Measurements from ENCODE around the gene CPM.

DNA sequence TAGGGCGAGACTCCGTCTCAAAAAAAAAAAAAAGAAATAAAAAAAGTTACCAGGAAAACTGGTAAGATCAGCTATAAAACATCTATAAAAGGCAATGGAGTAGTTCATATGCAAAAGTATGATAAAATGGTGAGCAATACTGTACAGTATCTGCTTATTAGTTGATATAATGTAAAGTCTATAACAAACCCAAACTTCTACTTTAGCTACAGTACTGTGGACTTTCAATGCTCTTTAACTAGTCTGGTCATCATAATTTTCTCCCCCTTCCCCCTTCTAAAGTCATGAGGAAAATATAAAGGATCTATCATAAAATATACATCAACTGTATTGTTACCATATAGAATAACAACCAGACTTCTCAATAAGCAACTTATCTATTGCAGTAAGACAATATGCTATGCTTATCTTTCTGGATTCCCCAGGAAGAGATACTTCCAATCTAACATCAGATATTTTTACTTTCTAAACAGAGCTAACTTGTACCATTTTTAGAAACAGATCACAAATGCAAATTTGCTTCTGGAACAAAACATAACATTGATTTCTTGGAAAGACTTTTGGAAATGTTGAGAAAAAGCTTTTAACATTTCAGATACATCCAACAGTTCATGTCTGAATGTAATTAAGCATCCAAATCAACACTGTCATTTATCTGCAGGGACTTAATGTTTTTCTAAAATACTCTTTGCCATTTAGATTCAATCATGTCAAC is 81.2 kb downstream of the CPM start:
- TF ChIP-seq FOXK1 (CRISPR knock-in tag; IDR thresholded peaks at IDR 0.05) (no peak), CREB1 (CRISPR knock-in tag; IDR thresholded peaks at IDR 0.05) (no peak), SP1 (CRISPR knock-in tag; conservative IDR thresholded peaks at IDR 0.05) (no peak), TEAD4 (CRISPR knock-in tag; IDR thresholded peaks at IDR 0.05) (no peak), MYBL2 (CRISPR knock-in tag; IDR thresholded peaks at IDR 0.05) (no peak)
- TF ChIP-seq, protein P1, sequence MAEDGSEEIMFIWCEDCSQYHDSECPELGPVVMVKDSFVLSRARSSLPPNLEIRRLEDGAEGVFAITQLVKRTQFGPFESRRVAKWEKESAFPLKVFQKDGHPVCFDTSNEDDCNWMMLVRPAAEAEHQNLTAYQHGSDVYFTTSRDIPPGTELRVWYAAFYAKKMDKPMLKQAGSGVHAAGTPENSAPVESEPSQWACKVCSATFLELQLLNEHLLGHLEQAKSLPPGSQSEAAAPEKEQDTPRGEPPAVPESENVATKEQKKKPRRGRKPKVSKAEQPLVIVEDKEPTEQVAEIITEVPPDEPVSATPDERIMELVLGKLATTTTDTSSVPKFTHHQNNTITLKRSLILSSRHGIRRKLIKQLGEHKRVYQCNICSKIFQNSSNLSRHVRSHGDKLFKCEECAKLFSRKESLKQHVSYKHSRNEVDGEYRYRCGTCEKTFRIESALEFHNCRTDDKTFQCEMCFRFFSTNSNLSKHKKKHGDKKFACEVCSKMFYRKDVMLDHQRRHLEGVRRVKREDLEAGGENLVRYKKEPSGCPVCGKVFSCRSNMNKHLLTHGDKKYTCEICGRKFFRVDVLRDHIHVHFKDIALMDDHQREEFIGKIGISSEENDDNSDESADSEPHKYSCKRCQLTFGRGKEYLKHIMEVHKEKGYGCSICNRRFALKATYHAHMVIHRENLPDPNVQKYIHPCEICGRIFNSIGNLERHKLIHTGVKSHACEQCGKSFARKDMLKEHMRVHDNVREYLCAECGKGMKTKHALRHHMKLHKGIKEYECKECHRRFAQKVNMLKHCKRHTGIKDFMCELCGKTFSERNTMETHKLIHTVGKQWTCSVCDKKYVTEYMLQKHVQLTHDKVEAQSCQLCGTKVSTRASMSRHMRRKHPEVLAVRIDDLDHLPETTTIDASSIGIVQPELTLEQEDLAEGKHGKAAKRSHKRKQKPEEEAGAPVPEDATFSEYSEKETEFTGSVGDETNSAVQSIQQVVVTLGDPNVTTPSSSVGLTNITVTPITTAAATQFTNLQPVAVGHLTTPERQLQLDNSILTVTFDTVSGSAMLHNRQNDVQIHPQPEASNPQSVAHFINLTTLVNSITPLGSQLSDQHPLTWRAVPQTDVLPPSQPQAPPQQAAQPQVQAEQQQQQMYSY (CRISPR knock-in tag; IDR thresholded peaks at IDR 0.05) = no peak
- TF ChIP-seq, protein P2, sequence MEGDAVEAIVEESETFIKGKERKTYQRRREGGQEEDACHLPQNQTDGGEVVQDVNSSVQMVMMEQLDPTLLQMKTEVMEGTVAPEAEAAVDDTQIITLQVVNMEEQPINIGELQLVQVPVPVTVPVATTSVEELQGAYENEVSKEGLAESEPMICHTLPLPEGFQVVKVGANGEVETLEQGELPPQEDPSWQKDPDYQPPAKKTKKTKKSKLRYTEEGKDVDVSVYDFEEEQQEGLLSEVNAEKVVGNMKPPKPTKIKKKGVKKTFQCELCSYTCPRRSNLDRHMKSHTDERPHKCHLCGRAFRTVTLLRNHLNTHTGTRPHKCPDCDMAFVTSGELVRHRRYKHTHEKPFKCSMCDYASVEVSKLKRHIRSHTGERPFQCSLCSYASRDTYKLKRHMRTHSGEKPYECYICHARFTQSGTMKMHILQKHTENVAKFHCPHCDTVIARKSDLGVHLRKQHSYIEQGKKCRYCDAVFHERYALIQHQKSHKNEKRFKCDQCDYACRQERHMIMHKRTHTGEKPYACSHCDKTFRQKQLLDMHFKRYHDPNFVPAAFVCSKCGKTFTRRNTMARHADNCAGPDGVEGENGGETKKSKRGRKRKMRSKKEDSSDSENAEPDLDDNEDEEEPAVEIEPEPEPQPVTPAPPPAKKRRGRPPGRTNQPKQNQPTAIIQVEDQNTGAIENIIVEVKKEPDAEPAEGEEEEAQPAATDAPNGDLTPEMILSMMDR (IDR thresholded peaks at IDR 0.05) = no peak
- TF ChIP-seq, protein P3, sequence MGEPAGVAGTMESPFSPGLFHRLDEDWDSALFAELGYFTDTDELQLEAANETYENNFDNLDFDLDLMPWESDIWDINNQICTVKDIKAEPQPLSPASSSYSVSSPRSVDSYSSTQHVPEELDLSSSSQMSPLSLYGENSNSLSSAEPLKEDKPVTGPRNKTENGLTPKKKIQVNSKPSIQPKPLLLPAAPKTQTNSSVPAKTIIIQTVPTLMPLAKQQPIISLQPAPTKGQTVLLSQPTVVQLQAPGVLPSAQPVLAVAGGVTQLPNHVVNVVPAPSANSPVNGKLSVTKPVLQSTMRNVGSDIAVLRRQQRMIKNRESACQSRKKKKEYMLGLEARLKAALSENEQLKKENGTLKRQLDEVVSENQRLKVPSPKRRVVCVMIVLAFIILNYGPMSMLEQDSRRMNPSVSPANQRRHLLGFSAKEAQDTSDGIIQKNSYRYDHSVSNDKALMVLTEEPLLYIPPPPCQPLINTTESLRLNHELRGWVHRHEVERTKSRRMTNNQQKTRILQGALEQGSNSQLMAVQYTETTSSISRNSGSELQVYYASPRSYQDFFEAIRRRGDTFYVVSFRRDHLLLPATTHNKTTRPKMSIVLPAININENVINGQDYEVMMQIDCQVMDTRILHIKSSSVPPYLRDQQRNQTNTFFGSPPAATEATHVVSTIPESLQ (CRISPR knock-in tag; IDR thresholded peaks at IDR 0.05) = no peak

All from WTC11 (cell line).